ENCODE results near the gene UBE2V1. TPM values are rescaled to one million over a fixed set of nuclear protein-coding genes. Genes with fewer than 3 reads are reported as not detected.
A peak's percentile ranks its signal among the peaks of the same experiment; 100 is the strongest.
"Not testable (repeated sequence)": the region's sequence is repeated elsewhere in the genome, so short reads cannot be mapped to it uniquely, and the experiment has no call there.

Gene UBE2V1
- total RNA-seq, 1 donor, result 114 TPM

DNA sequence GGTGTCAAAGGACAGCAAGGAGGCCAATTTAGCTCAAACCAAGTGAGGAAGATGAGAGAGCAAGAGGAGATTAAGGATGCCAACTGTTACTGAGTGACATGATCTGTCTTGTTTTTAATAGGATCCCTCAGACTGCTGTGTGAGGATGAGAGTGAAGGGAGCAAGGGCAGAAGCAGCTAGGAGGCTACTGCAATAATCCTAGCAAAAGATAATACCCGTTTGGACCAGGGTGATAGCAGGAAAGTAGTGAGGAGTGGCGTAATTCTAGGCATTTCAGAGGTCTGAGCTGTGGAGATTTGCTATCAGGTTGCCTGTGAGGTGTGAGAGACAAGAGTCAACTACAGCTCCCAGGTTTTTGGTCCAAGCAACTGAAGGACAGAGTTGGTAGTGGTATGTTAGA lies 14.7 kb downstream of the UBE2V1 start:
- Histone ChIP-seq H3K4me3 (ENCODE audit: low read length) (no peak overlapping the region), H3K9me3 (ENCODE audit: low read depth, low read length) (no peaks in the 10 kb centered on the region), H3K27me3 (ENCODE audit: insufficient read depth, low read length) (no peaks in the 10 kb centered on the region), H3K4me1 (ENCODE audit: insufficient read depth, low read length) (peaks cover 26% of the 10 kb centered on the region)

DNA sequence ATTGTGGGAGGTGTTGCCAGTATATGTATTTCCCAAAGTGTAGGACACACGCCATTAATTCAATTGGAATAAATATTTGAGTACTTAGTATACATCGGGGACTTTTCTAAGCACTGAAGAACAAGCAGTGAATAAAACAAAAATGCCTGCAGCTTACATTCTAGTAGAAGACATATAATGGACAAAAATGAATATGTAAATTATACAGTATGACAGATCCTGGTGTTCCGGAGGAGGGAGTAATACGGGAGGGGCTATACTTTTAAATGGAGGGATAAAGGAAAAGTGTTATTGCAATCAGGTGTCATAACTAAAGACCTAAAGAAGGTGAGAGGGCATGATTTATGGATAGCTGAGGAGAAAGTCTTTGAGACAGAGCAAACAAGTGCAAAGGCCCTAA lies 15.1 kb downstream of the UBE2V1 start:
- Histone ChIP-seq H3K4me3 (ENCODE audit: low read length) (no peak overlapping the region), H3K27me3 (ENCODE audit: insufficient read depth, low read length) (no peaks in the 10 kb centered on the region), H3K4me1 (ENCODE audit: insufficient read depth, low read length) (peaks cover 25% of the 10 kb centered on the region), H3K9me3 (ENCODE audit: low read depth, low read length) (no peaks in the 10 kb centered on the region)

DNA sequence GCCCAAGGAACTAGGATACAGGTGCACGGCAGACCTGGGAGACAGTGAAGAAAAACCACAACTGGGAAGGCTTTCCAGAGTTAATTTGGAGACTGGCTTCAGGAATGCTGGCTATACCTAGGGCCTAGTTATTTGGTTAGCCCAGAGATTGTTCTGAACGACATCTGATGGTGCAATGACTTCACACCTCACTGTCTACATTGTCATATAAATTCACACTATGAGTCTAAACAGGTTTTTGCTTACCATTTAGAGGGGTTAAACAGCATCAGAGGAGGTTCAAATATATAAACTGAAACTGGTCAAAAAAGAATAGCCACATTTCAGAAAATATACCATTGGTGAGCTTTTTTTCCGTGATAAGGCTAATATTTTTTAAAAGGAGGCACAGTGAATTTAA lies 16.7 kb downstream of the UBE2V1 start:
- Histone ChIP-seq H3K4me1 (ENCODE audit: insufficient read depth, low read length) (peaks cover 12% of the 10 kb centered on the region), H3K4me3 (ENCODE audit: low read length) (no peak overlapping the region), H3K27me3 (ENCODE audit: insufficient read depth, low read length) (no peaks in the 10 kb centered on the region), H3K9me3 (ENCODE audit: low read depth, low read length) (no peaks in the 10 kb centered on the region)

DNA sequence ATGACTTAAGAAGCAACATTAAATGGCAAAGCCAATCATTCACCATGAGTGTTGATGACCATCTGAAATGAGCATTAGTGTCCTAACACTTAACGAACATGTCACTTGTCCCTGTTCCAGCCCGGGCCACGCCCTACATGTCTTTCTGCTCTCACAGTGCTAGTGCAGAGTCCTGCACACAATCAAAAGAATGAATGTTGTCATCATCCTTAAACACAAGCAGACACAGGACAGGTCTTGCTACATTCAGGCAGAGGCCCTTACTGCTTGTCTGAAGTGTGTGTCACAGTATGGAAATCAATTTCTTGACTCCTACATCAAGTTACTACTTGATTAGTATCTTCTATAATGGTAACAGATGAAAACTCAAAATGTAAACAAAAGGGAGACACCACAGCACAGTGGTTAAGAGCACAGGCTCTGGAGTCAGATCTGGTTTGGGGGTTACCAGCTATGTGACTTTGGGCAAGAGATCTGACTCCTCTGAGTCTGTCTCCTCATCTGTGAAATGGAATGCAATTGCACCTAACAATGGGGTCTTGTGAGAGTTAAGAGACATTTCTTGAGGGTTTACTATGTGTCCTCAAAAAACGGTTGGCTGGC lies 17.4 kb downstream of the UBE2V1 start:
- Histone ChIP-seq H3K9me3 (ENCODE audit: low read depth, low read length) (no peaks in the 10 kb centered on the region), H3K4me3 (ENCODE audit: low read length) (no peak overlapping the region), H3K4me1 (ENCODE audit: insufficient read depth, low read length) (peaks cover 11% of the 10 kb centered on the region), H3K27me3 (ENCODE audit: insufficient read depth, low read length) (no peaks in the 10 kb centered on the region)

DNA sequence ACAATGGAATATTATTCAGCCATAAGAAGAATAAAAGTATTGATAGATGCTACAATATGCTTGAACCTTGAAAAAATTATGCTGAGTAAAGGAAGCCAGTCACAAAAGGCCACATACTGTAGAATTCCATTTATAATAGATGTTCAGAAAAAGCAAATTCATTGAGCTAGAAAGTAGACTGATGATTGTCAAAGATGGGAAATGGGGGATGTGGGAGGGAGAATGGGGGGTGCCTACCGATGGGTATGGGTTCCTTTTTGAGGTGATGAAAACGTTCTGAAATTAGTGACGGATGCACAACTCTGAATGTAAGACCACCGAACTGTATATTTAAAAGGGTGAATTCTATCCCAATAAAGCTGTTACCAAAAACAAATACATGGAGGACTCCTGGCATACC lies 18.4 kb downstream of the UBE2V1 start:
- no peak overlapping the region for H3K4me3 ChIP-seq (ENCODE audit: low read length)
- H3K9me3 ChIP-seq (ENCODE audit: low read depth, low read length), result no peaks in the 10 kb centered on the region
- H3K4me1 ChIP-seq (ENCODE audit: insufficient read depth, low read length), result peaks cover 6% of the 10 kb centered on the region
- H3K27me3 ChIP-seq (ENCODE audit: insufficient read depth, low read length), result no peaks in the 10 kb centered on the region

DNA sequence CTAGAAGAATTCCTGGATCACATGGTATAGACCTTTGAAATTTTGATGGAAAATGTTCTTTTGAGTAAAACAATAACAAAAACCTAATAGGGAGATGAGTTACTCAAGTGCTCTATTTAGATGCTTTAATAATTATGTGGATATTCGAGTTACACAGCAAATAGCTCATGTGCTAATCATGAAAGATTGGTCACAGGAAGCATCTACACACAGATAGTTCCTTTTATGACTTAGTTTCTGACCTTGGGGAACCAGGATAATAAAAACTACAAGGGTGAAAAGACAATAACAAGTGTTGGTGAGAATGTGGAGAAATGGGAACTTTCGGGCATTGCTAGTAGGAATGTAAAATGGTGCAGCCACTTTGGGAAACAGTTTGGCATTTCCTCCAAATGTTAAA lies 19.7 kb downstream of the UBE2V1 start:
- Histone ChIP-seq H3K9me3 (ENCODE audit: low read depth, low read length) (no peaks in the 10 kb centered on the region), H3K4me3 (ENCODE audit: low read length) (no peak overlapping the region), H3K27me3 (ENCODE audit: insufficient read depth, low read length) (no peaks in the 10 kb centered on the region), H3K4me1 (ENCODE audit: insufficient read depth, low read length) (no peaks in the 10 kb centered on the region)

DNA sequence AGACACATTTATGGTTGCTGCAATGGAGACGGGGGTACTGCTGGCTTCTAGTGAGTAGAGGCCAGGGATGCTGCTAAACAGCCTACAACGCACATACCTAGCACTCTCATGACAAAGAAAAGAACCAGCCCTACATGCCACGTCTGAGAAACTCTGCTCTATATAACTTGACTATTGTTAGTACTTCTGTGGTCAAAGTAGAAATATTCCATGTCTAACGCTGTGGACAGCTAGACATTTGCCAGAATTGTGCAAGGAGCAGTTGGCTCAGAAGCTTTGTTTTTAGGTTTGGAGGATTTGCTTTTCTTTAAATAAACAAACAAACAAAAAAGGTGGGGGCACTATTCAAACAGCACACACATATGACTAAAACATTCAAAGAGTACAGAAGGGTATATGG lies 20.5 kb downstream of the UBE2V1 start:
- Histone ChIP-seq H3K9me3 (ENCODE audit: low read depth, low read length) (no peaks in the 10 kb centered on the region), H3K27me3 (ENCODE audit: insufficient read depth, low read length) (no peaks in the 10 kb centered on the region), H3K4me1 (ENCODE audit: insufficient read depth, low read length) (peaks cover 3% of the 10 kb centered on the region), H3K4me3 (ENCODE audit: low read length) (no peak overlapping the region)

DNA sequence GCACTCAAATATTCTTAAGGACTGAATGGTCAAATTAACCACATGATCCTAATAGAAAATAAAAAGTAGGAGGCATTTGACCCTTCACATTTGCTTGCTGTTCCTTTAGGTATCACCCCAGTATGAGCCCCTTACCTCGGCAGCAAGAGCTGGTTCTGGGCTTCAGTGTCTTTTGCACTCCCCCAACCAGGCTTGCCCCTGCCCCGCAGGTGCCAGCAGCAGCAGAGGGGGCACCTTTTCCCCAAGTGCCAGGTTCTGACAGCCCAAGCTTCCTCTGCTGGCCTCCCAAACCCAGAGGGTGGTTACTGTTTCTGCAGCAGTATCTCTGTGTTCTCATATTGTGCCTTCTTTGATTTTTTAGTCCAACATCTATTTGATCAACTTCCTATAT lies 23.2 kb downstream of the UBE2V1 start:
- H3K4me3 ChIP-seq (ENCODE audit: low read length), result no peak overlapping the region
- H3K27me3 ChIP-seq (ENCODE audit: insufficient read depth, low read length), result no peaks in the 10 kb centered on the region
- no peaks in the 10 kb centered on the region for H3K9me3 ChIP-seq (ENCODE audit: low read depth, low read length)
- peaks cover 26% of the 10 kb centered on the region for H3K4me1 ChIP-seq (ENCODE audit: insufficient read depth, low read length)

DNA sequence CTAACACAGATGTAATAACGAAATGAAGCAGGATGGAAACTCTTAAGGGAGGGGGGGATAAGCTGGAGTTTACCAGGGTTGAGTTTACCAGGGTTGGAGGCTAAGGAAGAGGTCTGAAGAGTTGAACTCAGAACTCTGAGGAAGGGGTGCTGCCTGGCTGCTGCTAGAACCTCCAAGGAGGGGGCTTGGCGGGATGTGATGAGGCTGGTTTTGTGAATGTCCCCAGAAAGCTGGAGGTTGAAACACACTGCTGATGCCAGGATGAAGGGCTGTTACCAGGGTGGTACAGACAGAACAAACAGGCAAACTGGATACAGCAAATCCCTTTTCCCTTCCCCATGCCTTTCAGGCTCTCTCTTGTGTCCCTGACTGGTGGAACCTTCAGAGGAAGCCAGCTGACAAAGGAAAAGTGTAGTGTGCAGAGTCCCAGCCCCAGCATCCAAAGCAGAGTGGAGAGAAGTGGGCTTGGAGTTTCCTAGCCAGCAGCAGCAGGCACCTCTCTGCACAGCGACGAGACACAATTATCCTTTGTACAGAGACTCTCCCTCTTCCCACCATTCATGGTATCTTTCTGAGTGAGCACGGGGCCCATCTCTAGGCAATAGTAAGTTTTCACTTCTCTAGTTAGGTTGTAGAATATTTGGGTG lies 23.7 kb downstream of the UBE2V1 start:
- Histone ChIP-seq H3K4me3 (ENCODE audit: low read length) (no peak overlapping the region), H3K4me1 (ENCODE audit: insufficient read depth, low read length) (peaks cover 26% of the 10 kb centered on the region), H3K9me3 (ENCODE audit: low read depth, low read length) (no peaks in the 10 kb centered on the region), H3K27me3 (ENCODE audit: insufficient read depth, low read length) (no peaks in the 10 kb centered on the region)

DNA sequence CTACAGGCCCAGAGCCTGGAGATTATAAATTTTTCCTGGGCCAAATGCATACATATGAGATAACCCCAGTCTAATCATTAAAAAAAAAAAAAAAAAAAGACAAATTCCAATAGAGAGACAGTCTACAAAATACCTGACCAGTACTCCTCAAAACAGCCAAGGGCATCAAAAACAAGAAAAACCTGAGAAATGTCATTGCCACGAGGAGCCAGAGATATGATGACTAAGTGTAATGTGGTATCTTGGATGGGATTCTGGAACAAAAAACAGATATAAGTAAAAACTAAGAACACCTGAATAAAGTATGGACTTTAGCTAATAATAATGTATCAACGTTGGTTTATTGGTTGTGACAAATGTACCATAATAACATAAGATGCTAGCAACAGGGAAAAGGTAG lies 24.9 kb downstream of the UBE2V1 start:
- H3K9me3 ChIP-seq (ENCODE audit: low read depth, low read length), result no peaks in the 10 kb centered on the region
- H3K4me3 ChIP-seq (ENCODE audit: low read length), result no peak overlapping the region
- H3K27me3 ChIP-seq (ENCODE audit: insufficient read depth, low read length), result no peaks in the 10 kb centered on the region
- H3K4me1 ChIP-seq (ENCODE audit: insufficient read depth, low read length), result peaks cover 26% of the 10 kb centered on the region

DNA sequence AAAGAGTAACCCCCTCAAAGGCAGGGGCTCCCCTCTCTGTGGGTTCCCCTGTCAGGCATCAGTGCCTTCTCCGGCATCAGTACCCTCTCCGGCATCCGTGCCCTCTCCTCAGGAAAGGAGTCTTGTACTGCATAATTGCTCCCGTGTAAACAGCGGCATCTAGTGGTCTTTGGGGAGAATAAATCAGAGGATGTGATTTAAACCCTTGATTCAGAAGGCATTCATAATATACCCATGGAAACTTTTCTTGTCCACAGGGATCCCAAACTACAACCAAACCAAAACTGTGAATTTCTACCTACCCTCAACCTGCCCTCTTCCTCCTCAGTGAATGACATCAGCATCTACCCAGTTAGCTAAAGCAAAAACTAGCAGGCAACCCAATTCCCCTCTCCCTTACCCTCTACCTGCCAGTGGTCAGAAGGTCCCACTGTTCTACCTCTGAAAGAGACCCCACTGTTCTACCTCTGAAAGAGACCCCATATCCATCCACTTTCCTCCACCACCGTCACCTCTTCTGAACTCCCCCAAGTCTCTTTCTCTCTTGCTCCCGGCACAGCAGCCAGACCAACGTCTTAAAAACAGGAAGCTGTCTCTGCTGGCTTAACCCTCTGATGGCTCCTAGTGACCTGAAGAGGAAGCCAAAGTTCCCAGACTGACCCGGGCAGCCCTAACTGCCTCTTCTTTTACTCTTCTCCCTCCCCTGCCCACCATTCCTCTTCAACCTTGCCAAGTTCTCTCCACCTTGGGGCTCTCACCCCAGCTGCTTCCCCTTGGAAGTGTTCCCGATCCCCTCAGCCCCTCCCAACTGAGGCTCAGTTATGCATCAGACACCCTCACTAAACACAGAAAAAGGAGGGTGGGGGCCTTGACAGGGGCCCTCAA lies 27.2 kb downstream of the UBE2V1 start:
- Histone ChIP-seq H3K4me1 (ENCODE audit: insufficient read depth, low read length) (peaks cover 26% of the 10 kb centered on the region), H3K9me3 (ENCODE audit: low read depth, low read length) (no peaks in the 10 kb centered on the region), H3K4me3 (ENCODE audit: low read length) (peak overlapping the region; percentile 38), H3K27me3 (ENCODE audit: insufficient read depth, low read length) (no peaks in the 10 kb centered on the region)

DNA sequence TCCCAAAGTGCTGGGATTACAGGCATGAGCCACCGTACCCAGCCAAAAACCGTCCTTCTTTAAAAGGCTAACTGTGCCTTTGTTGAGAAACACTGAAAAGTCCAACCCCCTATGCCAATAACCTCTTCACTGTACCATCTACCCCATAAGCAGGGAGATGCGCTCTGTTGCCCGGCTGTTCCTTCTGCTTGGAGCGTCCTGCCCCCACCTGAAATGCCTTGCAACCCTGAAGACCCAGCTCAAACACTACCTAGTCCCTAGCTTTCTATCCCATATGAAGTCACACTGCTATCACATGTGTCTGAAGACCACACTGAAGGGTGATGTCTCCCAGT lies 27.8 kb downstream of the UBE2V1 start:
- Histone ChIP-seq H3K4me1 (ENCODE audit: insufficient read depth, low read length) (peaks cover 26% of the 10 kb centered on the region), H3K4me3 (ENCODE audit: low read length) (no peak overlapping the region), H3K27me3 (ENCODE audit: insufficient read depth, low read length) (no peaks in the 10 kb centered on the region), H3K9me3 (ENCODE audit: low read depth, low read length) (no peaks in the 10 kb centered on the region)

DNA sequence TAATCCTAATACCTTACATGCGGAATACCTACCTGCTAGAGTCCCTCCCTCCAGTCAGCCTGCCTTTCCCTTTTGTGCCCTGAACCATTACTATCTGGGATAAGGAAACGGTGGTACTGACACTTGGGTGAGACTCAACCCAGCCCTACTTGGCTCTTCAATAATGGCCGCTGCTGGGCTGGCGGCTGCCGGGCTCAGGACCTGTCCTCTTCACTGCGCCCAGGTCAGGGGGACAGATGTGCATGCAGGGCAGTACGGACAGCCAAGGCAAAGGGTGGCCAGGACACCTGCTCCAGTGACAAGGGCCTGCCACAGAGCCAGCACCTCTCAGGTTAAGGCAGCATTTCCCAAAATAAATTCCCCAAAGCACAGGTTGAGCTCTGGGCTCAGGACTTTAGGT lies 29.9 kb downstream of the UBE2V1 start:
- Histone ChIP-seq H3K4me3 (ENCODE audit: low read length) (no peak overlapping the region), H3K9me3 (ENCODE audit: low read depth, low read length) (no peaks in the 10 kb centered on the region), H3K27me3 (ENCODE audit: insufficient read depth, low read length) (no peaks in the 10 kb centered on the region), H3K4me1 (ENCODE audit: insufficient read depth, low read length) (peaks cover 26% of the 10 kb centered on the region)

DNA sequence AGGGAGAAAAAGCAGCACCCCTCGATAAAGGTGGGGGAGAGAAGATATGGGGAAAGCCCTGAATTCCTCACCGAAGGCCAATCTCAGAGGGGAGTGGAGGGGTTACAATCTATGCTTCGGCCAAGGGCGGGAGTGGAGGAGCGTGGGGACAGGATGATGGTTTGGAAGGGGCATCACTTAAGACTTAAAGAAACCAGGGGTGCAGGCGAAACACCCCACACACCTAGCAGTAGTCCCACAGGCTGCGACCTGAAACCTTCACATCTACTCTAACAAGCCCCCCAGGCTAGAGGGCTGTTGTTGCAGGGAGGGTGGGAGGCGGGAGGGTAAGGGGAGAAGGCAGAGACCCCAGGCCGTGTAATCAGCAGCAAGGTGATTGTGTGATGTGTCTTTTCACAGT lies 30.9 kb downstream of the UBE2V1 start:
- not testable (repeated sequence) for H3K9me3 ChIP-seq (ENCODE audit: low read depth, low read length); H3K4me3 ChIP-seq (ENCODE audit: low read length); H3K27me3 ChIP-seq (ENCODE audit: insufficient read depth, low read length)
- peaks cover 19% of the 10 kb centered on the region for H3K4me1 ChIP-seq (ENCODE audit: insufficient read depth, low read length)

DNA sequence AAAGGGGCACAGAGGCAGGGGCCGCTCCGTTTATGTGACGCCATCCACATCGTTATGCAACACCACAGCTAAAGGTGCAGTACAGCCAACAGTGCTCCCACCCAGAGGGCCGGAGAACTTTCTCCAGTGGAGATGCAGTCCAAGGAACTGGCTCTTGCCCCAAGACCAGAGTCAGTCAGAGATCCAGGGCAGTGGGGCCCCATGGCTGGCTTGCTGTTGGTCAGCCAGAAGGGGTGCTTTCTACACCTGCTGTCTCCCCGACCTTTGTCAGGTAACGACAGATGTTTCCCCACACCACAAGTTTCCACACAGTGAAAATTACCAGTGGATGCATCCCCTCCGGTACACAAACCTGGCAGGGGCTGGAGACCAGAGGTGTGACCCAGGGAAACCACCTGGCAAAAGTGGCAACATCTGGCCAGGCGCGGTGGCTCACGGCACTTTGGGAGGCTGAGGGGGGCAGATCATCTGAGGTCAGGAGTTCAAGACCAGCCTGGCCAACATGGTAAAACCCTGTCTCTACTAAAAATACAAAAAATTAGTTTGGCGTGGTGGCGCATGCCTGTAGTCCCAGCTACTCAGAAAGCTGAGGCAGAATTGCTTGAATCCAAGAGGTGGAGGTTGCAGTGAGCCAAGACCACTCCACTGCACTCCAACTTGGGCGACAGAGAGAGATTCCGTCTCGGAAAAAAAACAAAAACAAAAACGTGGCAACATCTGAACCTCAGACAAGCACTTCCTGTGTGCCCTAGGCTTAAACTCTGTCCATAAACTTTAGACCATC lies 34.9 kb downstream of the UBE2V1 start:
- no peaks in the 10 kb centered on the region for H3K27me3 ChIP-seq (ENCODE audit: insufficient read depth, low read length)
- H3K4me3 ChIP-seq (ENCODE audit: low read length), result no peak overlapping the region
- H3K9me3 ChIP-seq (ENCODE audit: low read depth, low read length), result no peaks in the 10 kb centered on the region
- no peaks in the 10 kb centered on the region for H3K4me1 ChIP-seq (ENCODE audit: insufficient read depth, low read length)

Data from mononuclear cell (primary cell).